GM10266 (cell line): ENCODE results near the gene CHP2.
"Not testable (repeated sequence)": the region's sequence is repeated elsewhere in the genome, so short reads cannot be mapped to it uniquely, and the experiment has no call there.

Experiments used
- DNase-seq: peaks from one replicate; pipeline ENCODE4 v3.0.0; 2012; ENCODE audit errors: extremely low spot score
- TF ChIP-seq, protein P1 (sequence below): IDR thresholded peaks from 2 replicates; pipeline ENCODE4 v1.5.1; 2012; ENCODE audit warnings: mild to moderate bottlenecking, low read depth; ENCODE audit not compliant: control insufficient read depth, insufficient read depth; ENCODE audit errors: missing control alignments

Gene CHP2

DNA sequence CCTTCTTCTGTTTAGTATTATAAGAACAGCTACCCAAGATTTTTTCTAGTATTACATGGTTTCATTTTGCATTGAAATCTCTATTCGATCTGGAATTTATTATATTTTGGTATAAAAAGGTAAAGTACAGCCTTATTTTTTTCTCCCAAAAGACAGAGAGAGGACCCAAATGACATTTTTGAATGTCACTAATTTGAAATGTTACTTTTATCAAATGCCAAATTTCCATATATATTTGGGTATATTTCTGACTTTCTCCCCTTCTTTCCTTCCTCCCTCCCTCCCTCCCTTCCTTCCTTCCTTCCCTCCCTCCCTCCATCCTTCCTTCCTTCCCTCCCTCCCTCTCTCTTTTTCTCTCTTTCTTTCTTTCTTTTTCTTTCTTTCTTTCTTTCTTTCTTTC is 6.2 kb upstream of the CHP2 start:
- TF ChIP-seq, protein P1, sequence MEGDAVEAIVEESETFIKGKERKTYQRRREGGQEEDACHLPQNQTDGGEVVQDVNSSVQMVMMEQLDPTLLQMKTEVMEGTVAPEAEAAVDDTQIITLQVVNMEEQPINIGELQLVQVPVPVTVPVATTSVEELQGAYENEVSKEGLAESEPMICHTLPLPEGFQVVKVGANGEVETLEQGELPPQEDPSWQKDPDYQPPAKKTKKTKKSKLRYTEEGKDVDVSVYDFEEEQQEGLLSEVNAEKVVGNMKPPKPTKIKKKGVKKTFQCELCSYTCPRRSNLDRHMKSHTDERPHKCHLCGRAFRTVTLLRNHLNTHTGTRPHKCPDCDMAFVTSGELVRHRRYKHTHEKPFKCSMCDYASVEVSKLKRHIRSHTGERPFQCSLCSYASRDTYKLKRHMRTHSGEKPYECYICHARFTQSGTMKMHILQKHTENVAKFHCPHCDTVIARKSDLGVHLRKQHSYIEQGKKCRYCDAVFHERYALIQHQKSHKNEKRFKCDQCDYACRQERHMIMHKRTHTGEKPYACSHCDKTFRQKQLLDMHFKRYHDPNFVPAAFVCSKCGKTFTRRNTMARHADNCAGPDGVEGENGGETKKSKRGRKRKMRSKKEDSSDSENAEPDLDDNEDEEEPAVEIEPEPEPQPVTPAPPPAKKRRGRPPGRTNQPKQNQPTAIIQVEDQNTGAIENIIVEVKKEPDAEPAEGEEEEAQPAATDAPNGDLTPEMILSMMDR: no peak
- DNase-seq: no peak

DNA sequence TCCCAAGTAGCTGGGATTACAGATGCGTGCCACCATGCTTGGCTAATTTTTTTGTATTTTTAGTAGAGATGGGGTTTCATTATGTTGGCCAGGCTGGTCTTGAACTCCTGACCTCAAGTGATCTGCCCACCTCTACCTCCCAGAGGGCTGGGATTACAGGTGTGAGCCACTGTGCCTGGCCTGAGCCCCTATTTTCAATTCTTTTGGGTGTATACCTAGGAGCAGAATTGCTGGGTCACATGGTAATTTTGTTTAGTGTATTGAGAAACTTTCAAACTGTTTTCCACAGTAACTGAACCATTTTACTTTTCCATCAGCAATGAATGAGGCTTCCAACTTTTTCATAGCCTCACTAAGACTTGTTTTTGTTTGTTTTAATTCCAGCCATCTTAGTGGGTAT is 3.8 kb upstream of the CHP2 start:
- not testable (repeated sequence) for DNase-seq

DNA sequence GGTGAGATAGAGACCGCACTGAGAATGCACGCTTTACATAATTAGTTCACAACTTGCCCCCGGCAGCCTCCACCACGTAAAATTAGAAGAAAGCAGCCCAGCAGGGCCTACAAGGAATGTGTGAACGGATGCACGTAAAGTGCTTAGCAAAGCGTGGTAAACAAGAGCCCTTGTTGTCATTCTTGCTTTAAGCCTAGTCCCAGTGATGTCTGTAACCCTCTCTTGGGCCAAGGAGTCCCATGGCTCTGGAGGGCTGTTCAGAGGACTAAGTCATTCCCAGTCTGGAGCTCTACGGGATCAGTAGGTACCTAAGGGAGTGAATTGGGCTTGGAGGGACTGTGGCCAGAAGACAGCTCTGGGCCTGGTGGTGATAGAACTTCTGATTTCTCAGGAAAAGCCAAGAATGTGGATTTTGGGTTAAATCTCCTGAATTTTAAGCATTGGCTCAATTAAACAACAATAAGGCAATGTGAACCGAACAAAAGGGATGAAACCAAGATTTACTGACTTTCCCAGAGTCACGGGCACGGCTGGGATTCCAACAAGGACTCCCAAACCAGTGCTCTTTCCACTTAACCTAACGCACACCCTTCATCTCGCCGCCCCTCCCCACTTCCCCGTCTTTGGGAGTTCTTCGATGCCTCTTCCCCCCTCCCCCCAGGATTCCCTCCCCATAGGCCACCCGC is 775 bp upstream of the CHP2 start:
- TF ChIP-seq, protein P1: no peak
- DNase-seq: no peak

DNA sequence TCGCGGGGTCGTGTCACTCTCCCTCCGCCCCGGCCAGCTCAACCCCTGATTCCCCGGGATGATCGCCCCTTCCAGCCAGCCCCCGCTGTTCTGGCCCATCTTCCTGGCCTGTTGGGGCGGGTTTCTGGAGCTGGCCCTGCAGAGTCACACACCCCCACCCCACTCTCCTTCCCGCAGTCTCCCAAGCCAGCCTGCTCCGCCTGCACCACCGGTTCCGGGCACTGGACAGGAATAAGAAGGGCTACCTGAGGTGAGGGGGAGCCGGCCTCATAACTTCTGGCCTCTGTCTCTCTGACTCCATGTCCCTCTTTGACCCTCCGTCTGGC is 621 bp downstream of the CHP2 start:
- TF ChIP-seq, protein P1: no peak
- no peak for DNase-seq

GRCh38 chr16:23757116-23757515 is 2.3 kb downstream of the CHP2 start:
- TF ChIP-seq, protein P1: no peak
- no peak for DNase-seq

DNA sequence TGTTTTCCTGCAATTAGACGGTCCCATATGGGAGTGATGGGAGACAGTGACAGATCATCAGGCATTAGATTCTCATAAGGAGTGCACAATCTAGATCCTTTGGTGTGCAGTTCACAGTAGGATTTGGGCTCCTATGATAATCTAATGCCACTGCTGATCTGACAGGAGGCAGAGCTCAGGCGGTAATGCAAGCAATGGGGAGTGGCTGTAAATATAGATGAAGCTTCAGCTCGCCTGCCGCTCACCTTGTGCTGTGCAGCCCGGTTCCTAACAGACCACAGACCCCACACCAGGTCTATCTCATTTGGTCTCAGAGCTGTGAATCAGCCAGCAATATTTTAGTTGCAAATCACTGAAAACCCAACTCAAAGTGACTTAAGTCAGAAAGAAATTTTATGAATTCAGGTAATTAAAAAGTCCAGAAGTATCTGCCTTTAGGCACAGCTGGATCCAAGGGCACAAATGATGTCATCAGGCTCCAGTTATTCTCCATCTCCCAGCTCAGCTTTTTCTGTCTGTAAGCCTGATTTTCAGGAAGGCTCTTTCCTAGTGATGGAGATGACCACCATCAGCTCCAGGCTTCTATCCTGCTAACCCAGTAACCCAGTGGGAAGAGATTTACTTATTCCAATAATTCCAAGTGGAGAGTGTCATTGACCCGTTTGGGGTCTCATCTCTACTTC is 3.3 kb downstream of the CHP2 start:
- TF ChIP-seq, protein P1: no peak
- no peak for DNase-seq

DNA sequence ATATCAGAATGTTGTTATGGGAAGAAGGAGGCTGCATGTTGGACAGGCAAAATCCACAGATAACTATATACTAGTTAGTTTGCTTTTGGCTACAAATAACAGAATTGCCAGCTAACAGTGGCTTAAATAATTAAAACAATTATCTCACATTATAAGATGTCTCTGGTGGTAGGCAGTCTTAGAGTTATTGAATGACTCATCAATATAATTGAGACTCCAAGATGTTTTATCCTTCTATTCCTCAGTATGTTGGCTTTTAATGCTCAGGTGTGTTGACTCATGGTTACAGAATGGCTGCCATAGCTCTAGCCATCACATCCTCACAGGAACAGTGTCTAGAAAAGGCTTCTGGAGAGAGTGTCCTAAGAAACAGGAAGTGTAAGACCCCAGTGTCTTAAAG is 11.1 kb downstream of the CHP2 start:
- TF ChIP-seq, protein P1: no peak
- DNase-seq: no peak
